GM18868 (cell line): Measurements from ENCODE around the gene CARNS1.
A peak's percentile ranks its signal among the peaks of the same experiment; 100 is the strongest.
"Not testable (repeated sequence)": the region's sequence is repeated elsewhere in the genome, so short reads cannot be mapped to it uniquely, and the experiment has no call there.

ENCODE experiments used
- ATAC-seq: cut with Tn5 transposase; IDR thresholded peaks from one replicate; pipeline ENCODE4 v1.9.1; 2021; ENCODE audit warnings: mild to moderate bottlenecking, moderate library complexity; ENCODE audit not compliant: unreplicated experiment

The CARNS1 gene

GRCh38 chr11:67463680-67464410 is 48.4 kb downstream of the CARNS1 start:
- no peak for ATAC-seq

- ATAC-seq = peak; percentile 54
Observed at GRCh38 chr11:67464411-67465188, 49.1 kb downstream of the CARNS1 start.

GRCh38 chr11:67465189-67465510 is 49.7 kb downstream of the CARNS1 start:
- ATAC-seq = no peak

- not testable (repeated sequence) for ATAC-seq
Observed at GRCh38 chr11:67465530-67465929, 50.1 kb downstream of the CARNS1 start.

GRCh38 chr11:67466367-67466766 is 50.9 kb downstream of the CARNS1 start:
- no peak for ATAC-seq

GRCh38 chr11:67466962-67467771 is 51.7 kb downstream of the CARNS1 start:
- ATAC-seq = no peak

GRCh38 chr11:67468056-67468455 is 52.6 kb downstream of the CARNS1 start:
- ATAC-seq = no peak

- peak; percentile 2 for ATAC-seq
Observed at GRCh38 chr11:67468456-67468758, 52.9 kb downstream of the CARNS1 start.

- ATAC-seq = peak; percentile 67
Observed at GRCh38 chr11:67468759-67469507, 53.5 kb downstream of the CARNS1 start, which contains the start of gene TMEM134. TSS of gene TMEM134 (minus strand) at chr11:67469251. CDS start at chr11:67469192, 59 bp downstream.

- ATAC-seq = no peak
Observed at GRCh38 chr11:67469508-67469811, 54.0 kb downstream of the CARNS1 start.

- ATAC-seq = no peak
Observed at GRCh38 chr11:67470337-67471002, 55.0 kb downstream of the CARNS1 start.

- ATAC-seq = no peak
Observed at GRCh38 chr11:67472882-67473281, 57.4 kb downstream of the CARNS1 start.
